ENCODE results near the gene CEMIP. TPM values are rescaled to one million over a fixed set of nuclear protein-coding genes. Genes with fewer than 3 reads are reported as not detected.

The CEMIP gene
- polyA plus RNA-seq, 1 donor (not counting 4 experiments of a cell fraction or from before 2014, with no cell fraction given), result 2.3 TPM

- H4K20me1 ChIP-seq (ENCODE audit: control insufficient read depth, extremely low read depth, insufficient read depth, low read length), result no peaks in the 10 kb centered on the region
- H3K4me2 ChIP-seq (ENCODE audit: control insufficient read depth, extremely low read depth, insufficient read depth, low read depth, low read length), result no peak overlapping the region
- H3K27ac ChIP-seq (ENCODE audit: control insufficient read depth, insufficient read depth, low read length), result no peak overlapping the region
These were observed 127.1 kb downstream of the CEMIP start for GRCh38 chr15:80906159-80906766.

GRCh38 chr15:80911821-80912220 is 132.7 kb downstream of the CEMIP start:
- Histone ChIP-seq H3K27ac (ENCODE audit: control insufficient read depth, insufficient read depth, low read length) (no peak overlapping the region), H3K4me2 (ENCODE audit: control insufficient read depth, extremely low read depth, insufficient read depth, low read depth, low read length) (no peak overlapping the region), H3K9me1 (ENCODE audit: control insufficient read depth, extremely low read depth, insufficient read depth, low read length) (no peaks in the 10 kb centered on the region), H3K27me3 (ENCODE audit: control insufficient read depth, extremely low read depth, insufficient read depth, low read length) (no peaks in the 10 kb centered on the region), H3K36me3 (ENCODE audit: control insufficient read depth in 2 of 2, extremely low read depth in 1 of 2, insufficient read depth in 2 of 2, low read length in 2 of 2) (no peaks in the 10 kb centered on the region), H3K79me2 (ENCODE audit: control insufficient read depth, insufficient read depth, low read length) (no peaks in the 10 kb centered on the region), H2AFZ (ENCODE audit: control insufficient read depth, low read length) (no peak overlapping the region), H3K4me1 (ENCODE audit: control insufficient read depth, extremely low read depth, insufficient read depth, low read length) (peaks cover 10% of the 10 kb centered on the region), H3K4me3 (ENCODE audit: control insufficient read depth in 2 of 3, extremely low read depth in 1 of 3, insufficient read depth in 2 of 3, low read depth in 1 of 3, low read length in 3 of 3) (no peak overlapping the region), H3K9me3 (ENCODE audit: control insufficient read depth, low read depth, low read length) (no peaks in the 10 kb centered on the region), H4K20me1 (ENCODE audit: control insufficient read depth, extremely low read depth, insufficient read depth, low read length) (no peaks in the 10 kb centered on the region), H3K9ac (ENCODE audit: control insufficient read depth, extremely low read depth, insufficient read depth, low read length) (no peak overlapping the region)
- no peak for TF ChIP-seq CTCF (optimal IDR thresholded peaks at IDR 0.05 in 1 of 3, IDR thresholded peaks at IDR 0.05 in 1 of 3, conservative IDR thresholded peaks at IDR 0.05 in 1 of 3; ENCODE audit: extremely low read depth in 1 of 3, insufficient read depth in 2 of 3, low read length in 3 of 3)
- TF ChIP-seq EZH2 (IDR thresholded peaks at IDR 0.05; ENCODE audit: low read length), result no peak
- DNase-seq (ENCODE audit: low read depth, low spot score) (no peak), FAIRE-seq (no peak)
- dilution Hi-C loops (cut with MboI; ENCODE audit: extremely low pct_ligation_motif_present, low sequenced_read_pairs), result no loop called here

More at GRCh38 chr15:80906159-80906766, 127.1 kb downstream of the CEMIP start:
- no peak for DNase-seq (ENCODE audit: low read depth, low spot score)
- no peak overlapping the region for H3K9ac ChIP-seq (ENCODE audit: control insufficient read depth, extremely low read depth, insufficient read depth, low read length)
- no peaks in the 10 kb centered on the region for H3K4me1 ChIP-seq (ENCODE audit: control insufficient read depth, extremely low read depth, insufficient read depth, low read length)
- H3K9me1 ChIP-seq (ENCODE audit: control insufficient read depth, extremely low read depth, insufficient read depth, low read length), result no peaks in the 10 kb centered on the region
- H3K9me3 ChIP-seq (ENCODE audit: control insufficient read depth, low read depth, low read length), result no peaks in the 10 kb centered on the region
- FAIRE-seq, result no peak
- no peak overlapping the region for H2AFZ ChIP-seq (ENCODE audit: control insufficient read depth, low read length)
- peaks cover 0 to 1% of the 10 kb centered on the region in 2 experiments for H3K36me3 ChIP-seq (ENCODE audit: control insufficient read depth in 2 of 2, extremely low read depth in 1 of 2, insufficient read depth in 2 of 2, low read length in 2 of 2)
- H3K79me2 ChIP-seq (ENCODE audit: control insufficient read depth, insufficient read depth, low read length), result no peaks in the 10 kb centered on the region
- TF ChIP-seq EZH2 (IDR thresholded peaks at IDR 0.05; ENCODE audit: low read length) (no peak), CTCF (optimal IDR thresholded peaks at IDR 0.05 in 1 of 3, IDR thresholded peaks at IDR 0.05 in 1 of 3, conservative IDR thresholded peaks at IDR 0.05 in 1 of 3; ENCODE audit: extremely low read depth in 1 of 3, insufficient read depth in 2 of 3, low read length in 3 of 3) (no peak)
- dilution Hi-C loops (cut with MboI; ENCODE audit: extremely low pct_ligation_motif_present, low sequenced_read_pairs), result no loop called here
- no peak overlapping the region for H3K4me3 ChIP-seq (ENCODE audit: control insufficient read depth in 2 of 3, extremely low read depth in 1 of 3, insufficient read depth in 2 of 3, low read depth in 1 of 3, low read length in 3 of 3)
- no peaks in the 10 kb centered on the region for H3K27me3 ChIP-seq (ENCODE audit: control insufficient read depth, extremely low read depth, insufficient read depth, low read length)

Measured in keratinocyte (primary cell).